ENCODE results near the gene CDK5RAP2. TPM values are rescaled to one million over a fixed set of nuclear protein-coding genes. Genes with fewer than 3 reads are reported as not detected.

CDK5RAP2 gene
- total RNA-seq, 6 experiments from 2014 or later = 25.9 to 61.6 (median 34.7) TPM

GRCh38 chr9:120382453-120382852 is 197.5 kb downstream of the CDK5RAP2 start:
- H3K27me3 ChIP-seq = no peaks in the 10 kb centered on the region
- peaks cover 0 to 39% (median 17%) of the 10 kb centered on the region in 4 donors for H3K4me1 ChIP-seq
- no peak for TF ChIP-seq POLR2A (IDR thresholded peaks at IDR 0.05)
- TF ChIP-seq, protein P1, sequence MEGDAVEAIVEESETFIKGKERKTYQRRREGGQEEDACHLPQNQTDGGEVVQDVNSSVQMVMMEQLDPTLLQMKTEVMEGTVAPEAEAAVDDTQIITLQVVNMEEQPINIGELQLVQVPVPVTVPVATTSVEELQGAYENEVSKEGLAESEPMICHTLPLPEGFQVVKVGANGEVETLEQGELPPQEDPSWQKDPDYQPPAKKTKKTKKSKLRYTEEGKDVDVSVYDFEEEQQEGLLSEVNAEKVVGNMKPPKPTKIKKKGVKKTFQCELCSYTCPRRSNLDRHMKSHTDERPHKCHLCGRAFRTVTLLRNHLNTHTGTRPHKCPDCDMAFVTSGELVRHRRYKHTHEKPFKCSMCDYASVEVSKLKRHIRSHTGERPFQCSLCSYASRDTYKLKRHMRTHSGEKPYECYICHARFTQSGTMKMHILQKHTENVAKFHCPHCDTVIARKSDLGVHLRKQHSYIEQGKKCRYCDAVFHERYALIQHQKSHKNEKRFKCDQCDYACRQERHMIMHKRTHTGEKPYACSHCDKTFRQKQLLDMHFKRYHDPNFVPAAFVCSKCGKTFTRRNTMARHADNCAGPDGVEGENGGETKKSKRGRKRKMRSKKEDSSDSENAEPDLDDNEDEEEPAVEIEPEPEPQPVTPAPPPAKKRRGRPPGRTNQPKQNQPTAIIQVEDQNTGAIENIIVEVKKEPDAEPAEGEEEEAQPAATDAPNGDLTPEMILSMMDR (IDR thresholded peaks at IDR 0.05) = no peak
- H3K27ac ChIP-seq = no peak overlapping the region
- no peaks in the 10 kb centered on the region for H3K36me3 ChIP-seq
- ATAC-seq = no peak
- H3K4me3 ChIP-seq = no peak overlapping the region
- no peaks in the 10 kb centered on the region for H3K9me3 ChIP-seq
- 80% methylated on average over 1 of the region's 7 CpGs for WGBS (ENCODE audit: insufficient coverage, low coverage, low lambda C conversion rate, missing lambda C conversion rate)
- intact Hi-C loops (cut with DNase I) = no loop called here
- no peak for DNase-seq

DNA sequence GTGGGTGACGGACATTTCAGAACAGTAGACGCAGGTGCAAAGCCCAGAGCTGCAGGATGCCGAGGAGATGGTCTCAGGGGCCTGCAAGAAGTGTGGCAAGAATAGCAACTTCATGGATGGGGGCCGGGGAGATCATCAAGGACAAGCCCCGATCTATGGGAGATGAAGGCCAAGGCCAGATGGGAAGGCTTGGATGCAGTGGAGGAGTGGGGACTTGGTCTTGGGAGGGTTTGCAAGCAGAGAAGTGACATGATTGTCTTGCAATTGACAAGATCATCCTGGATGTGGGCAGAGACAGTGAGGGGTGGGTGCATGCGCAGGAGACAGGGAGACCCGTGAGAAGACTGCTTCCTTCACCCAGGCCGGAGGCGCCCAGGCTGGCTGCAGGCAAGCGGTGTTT is 198.1 kb downstream of the CDK5RAP2 start:
- no peak for ATAC-seq
- Histone ChIP-seq H3K4me3 (no peak overlapping the region), H3K4me1 (peaks cover 0 to 33% (median 15%) of the 10 kb centered on the region in 4 donors), H3K27ac (no peak overlapping the region), H3K27me3 (no peaks in the 10 kb centered on the region), H3K36me3 (no peaks in the 10 kb centered on the region), H3K9me3 (no peaks in the 10 kb centered on the region)
- DNase-seq = peak in 1 of 3 donors; percentile 34
- TF ChIP-seq, protein P1 (IDR thresholded peaks at IDR 0.05) = no peak
- no peak for TF ChIP-seq POLR2A (IDR thresholded peaks at IDR 0.05)
- intact Hi-C loops (cut with DNase I) = no loop called here
- whole genome bisulfite sequencing (ENCODE audit: insufficient coverage, low coverage, low lambda C conversion rate, missing lambda C conversion rate) = 91% methylated on average over 10 of the region's 10 CpGs

DNA sequence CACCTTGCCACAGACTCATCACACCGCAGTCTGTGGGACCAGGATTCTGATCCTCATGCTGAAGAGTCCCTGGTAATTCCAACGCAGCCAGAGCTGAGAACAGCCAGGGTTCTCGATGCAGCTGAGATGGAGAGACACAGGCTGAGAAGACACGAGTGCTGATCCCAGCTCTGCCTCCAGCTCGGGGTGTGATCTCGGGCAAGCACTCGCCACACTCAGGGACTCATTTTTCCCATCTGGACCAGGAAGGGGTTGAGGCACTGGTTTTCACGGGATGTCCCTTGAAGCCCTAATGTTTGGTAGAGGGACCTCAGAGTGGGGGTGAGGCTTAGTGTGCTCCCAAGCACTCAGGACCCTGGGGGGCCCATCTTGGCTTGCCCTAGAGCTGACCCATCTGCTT is 200.4 kb downstream of the CDK5RAP2 start:
- Histone ChIP-seq H3K36me3 (no peaks in the 10 kb centered on the region), H3K4me1 (peaks cover 0 to 13% (median 6%) of the 10 kb centered on the region in 4 donors), H3K27me3 (no peaks in the 10 kb centered on the region), H3K9me3 (no peaks in the 10 kb centered on the region), H3K27ac (no peak overlapping the region), H3K4me3 (no peak overlapping the region)
- TF ChIP-seq, protein P1 (IDR thresholded peaks at IDR 0.05) = no peak
- no peak for TF ChIP-seq POLR2A (IDR thresholded peaks at IDR 0.05)
- no CpG with 5 or more reads among the region's 8 CpGs for WGBS (ENCODE audit: insufficient coverage, low coverage, low lambda C conversion rate, missing lambda C conversion rate)
- ATAC-seq (no peak), DNase-seq (peak in 1 of 3 donors; percentile 24)
- intact Hi-C loops (cut with DNase I) = no loop called here

DNA sequence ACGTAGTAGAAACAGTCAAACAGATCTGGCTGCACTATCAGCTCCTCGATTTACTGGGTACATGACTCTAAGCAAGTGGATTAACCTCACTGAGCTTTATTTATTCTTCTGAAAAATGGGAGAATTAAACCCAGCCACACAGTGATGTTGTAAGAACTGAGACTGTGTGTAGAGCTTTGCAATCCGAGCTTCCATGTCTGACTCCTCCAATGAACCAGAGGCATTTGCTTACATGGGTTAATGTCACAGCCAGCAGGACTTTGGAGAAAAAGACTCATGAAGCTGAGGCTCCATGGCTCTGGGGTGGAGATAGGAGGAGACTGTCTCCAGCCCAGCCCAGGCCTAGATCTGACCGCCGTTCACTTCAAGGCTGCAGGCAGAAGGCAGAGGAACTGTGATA is 201.3 kb downstream of the CDK5RAP2 start:
- no peaks in the 10 kb centered on the region for H3K36me3 ChIP-seq
- H3K4me3 ChIP-seq = no peak overlapping the region
- intact Hi-C loops (cut with DNase I) = no loop called here
- WGBS (ENCODE audit: insufficient coverage, low coverage, low lambda C conversion rate, missing lambda C conversion rate) = 91% methylated on average over 4 of the region's 5 CpGs
- no peaks in the 10 kb centered on the region for H3K27me3 ChIP-seq
- ATAC-seq (no peak), DNase-seq (no peak)
- H3K27ac ChIP-seq = no peak overlapping the region
- H3K4me1 ChIP-seq = peaks cover 0 to 4% (median 2%) of the 10 kb centered on the region in 4 donors
- TF ChIP-seq POLR2A (IDR thresholded peaks at IDR 0.05) = no peak
- TF ChIP-seq, protein P1 (IDR thresholded peaks at IDR 0.05) = no peak
- no peaks in the 10 kb centered on the region for H3K9me3 ChIP-seq
